SKM-1 treated with dmso at 0.1 percent for 144 hours (cell line): ENCODE results near the gene SRP9.
"Not testable (repeated sequence)": the region's sequence is repeated elsewhere in the genome, so short reads cannot be mapped to it uniquely, and the experiment has no call there.

ENCODE experiments used
- DNase-seq: peaks from one replicate; lab custom pipeline; 2025; ENCODE audit not compliant: unreplicated experiment; lab: John Stamatoyannopoulos, UW

Gene SRP9

DNA sequence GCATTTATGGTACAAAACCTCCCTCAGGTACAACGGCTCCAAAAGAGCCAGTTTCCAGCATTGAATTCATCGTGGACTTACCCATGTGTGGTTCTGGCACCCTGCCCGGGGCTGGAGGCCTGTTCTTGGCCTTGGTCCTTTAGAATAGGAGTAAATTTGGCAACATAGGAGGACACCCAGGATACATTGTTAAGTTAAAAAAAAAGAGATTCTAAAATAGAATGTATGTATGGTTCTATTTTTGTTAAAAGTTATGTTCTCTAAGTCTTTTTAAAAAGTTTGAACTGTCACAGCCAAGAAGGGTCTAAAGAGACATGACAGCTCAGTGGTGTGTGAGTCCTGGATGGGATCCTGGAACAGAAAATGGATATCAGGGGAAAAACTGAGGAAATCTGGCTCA lies 58.2 kb downstream of the SRP9 start:
- DNase-seq = no peak

DNA sequence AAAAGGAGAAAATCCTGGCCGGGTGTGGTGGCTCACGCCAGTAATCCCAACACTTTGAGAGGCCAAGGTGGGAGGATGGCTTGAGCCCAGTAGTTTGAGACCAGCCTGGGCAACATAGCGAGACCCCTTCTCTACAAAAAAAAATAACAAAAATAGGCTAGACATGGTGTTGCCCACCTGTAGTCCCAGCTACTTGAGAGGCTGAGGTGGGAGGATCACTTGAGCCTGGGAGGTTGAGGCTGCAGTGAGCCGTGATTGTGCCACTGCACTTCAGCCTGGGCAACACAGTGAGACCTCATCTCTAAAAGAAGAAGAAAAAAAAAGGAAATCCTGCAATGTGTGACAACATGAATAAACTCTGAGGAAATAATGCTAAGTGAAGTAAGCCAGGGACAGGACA lies 58.7 kb downstream of the SRP9 start:
- DNase-seq = not testable (repeated sequence)

DNA sequence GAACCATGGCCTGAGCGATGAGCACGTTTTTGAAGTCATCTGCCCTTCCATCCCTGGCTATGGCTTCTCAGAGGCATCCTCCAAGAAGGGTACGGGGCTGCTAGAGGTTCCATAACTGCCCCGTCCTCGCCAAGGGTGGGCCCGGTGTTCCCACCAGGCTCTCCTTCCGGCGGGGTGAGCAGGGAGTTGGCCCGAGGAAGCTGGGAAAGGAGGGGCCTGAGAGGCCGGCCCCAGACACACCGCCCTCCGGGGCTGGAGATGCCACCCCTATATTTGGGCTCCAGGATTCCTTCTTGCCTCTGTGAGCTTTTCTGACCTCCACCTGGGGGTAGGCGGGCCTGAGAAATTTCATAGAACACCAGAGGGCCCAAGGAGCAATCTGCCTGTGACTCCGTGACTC lies 61.2 kb downstream of the SRP9 start:
- no peak for DNase-seq
